Endothelial cell of umbilical vein (primary cell): ENCODE data around the gene ATAD1.

Experiments used
- EZH2 ChIP-seq: IDR thresholded peaks from 2 replicates; pipeline ENCODE4 v1.6.1; 2012; ENCODE audit warnings: borderline replicate concordance, low read depth, mild to moderate bottlenecking, moderate library complexity, low read length, inconsistent platforms; ENCODE audit not compliant: severe bottlenecking
- POLR2A ChIP-seq: IDR thresholded peaks from 2 replicates; pipeline ENCODE4 v1.6.1; 2012; ENCODE audit warnings: low read depth, mild to moderate bottlenecking, control low read depth, low read length
- TF ChIP-seq, protein P1 (sequence below), 2 donors: IDR thresholded peaks; 1 replicate in 1 of 2; 2 replicates in 1 of 2; pipeline ENCODE4 v1.5.1; 2011; ENCODE audit warnings: low read length in 2 of 2, mild to moderate bottlenecking in 2 of 2, moderate library complexity in 2 of 2, control low read depth in 1 of 2, inconsistent platforms in 1 of 2, low read depth in 1 of 2; ENCODE audit not compliant: insufficient read depth in 1 of 2; ENCODE audit errors: extremely low read depth in 1 of 2
- TF ChIP-seq, protein P2 (sequence below): IDR thresholded peaks from 2 replicates; pipeline ENCODE4 v1.6.1; 2011; ENCODE audit not compliant: insufficient read depth, insufficient read length

DNA sequence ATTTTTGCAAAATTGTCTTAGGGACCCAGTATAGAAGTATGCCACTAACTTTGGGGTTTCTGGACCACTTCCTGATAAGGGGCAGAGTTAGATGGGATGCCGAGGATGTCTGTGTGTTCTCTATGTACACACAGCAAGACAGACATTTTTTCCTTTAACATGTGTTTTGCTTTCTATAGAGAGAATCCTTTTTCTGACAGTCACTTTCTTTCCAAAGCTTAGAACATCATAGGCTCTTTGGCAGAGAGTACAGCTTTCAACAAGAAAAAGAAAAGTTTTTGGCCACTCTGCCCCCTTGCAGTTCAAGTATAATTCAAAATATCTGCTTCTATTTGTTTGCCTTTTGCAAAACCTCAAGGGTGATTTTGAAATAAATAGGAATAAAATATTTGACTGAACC is 114.3 kb downstream of the ATAD1 start:
- TF ChIP-seq, protein P1, sequence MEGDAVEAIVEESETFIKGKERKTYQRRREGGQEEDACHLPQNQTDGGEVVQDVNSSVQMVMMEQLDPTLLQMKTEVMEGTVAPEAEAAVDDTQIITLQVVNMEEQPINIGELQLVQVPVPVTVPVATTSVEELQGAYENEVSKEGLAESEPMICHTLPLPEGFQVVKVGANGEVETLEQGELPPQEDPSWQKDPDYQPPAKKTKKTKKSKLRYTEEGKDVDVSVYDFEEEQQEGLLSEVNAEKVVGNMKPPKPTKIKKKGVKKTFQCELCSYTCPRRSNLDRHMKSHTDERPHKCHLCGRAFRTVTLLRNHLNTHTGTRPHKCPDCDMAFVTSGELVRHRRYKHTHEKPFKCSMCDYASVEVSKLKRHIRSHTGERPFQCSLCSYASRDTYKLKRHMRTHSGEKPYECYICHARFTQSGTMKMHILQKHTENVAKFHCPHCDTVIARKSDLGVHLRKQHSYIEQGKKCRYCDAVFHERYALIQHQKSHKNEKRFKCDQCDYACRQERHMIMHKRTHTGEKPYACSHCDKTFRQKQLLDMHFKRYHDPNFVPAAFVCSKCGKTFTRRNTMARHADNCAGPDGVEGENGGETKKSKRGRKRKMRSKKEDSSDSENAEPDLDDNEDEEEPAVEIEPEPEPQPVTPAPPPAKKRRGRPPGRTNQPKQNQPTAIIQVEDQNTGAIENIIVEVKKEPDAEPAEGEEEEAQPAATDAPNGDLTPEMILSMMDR (IDR thresholded peaks at IDR 0.05; ENCODE audit: extremely low read depth in 1 of 2, insufficient read depth in 1 of 2, low read depth in 1 of 2, low read length in 2 of 2) = no peak
- TF ChIP-seq POLR2A = no peak
- TF ChIP-seq, protein P2, sequence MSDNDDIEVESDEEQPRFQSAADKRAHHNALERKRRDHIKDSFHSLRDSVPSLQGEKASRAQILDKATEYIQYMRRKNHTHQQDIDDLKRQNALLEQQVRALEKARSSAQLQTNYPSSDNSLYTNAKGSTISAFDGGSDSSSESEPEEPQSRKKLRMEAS = no peak
- TF ChIP-seq EZH2 = no peak
